Activated CD8-positive, alpha-beta memory T cell treated with anti-CD3 and anti-CD28 coated beads, Interleukin-2, amount 50 U/mL, for 48 hours (primary cell): ENCODE data around the gene UTP15.

Experiments
- DNase-seq: peaks from one replicate; pipeline ENCODE4 v3.0.0-alpha.2; 2020

UTP15 gene

GRCh38 chr5:73565969-73566547, 515 bp downstream of the UTP15 start:
- DNase-seq, result no peak

- no peak for DNase-seq
Observed at GRCh38 chr5:73582285-73583145, 17.0 kb downstream of the UTP15 start.

GRCh38 chr5:73587923-73588322, 22.4 kb downstream of the UTP15 start:
- DNase-seq, result no peak

- DNase-seq, result no peak
Observed at GRCh38 chr5:73591102-73591695, 25.7 kb downstream of the UTP15 start.

GRCh38 chr5:73591698-73592501, 26.4 kb downstream of the UTP15 start:
- DNase-seq, result no peak

GRCh38 chr5:73592551-73592950, 27.0 kb downstream of the UTP15 start:
- no peak for DNase-seq

GRCh38 chr5:73596705-73597328, 31.3 kb downstream of the UTP15 start:
- DNase-seq, result no peak

- DNase-seq, result no peak
Observed at GRCh38 chr5:73599380-73599779, 33.8 kb downstream of the UTP15 start.

- DNase-seq, result no peak
Observed at GRCh38 chr5:73603998-73604397, 38.5 kb downstream of the UTP15 start.

GRCh38 chr5:73605223-73606087, 39.9 kb downstream of the UTP15 start:
- DNase-seq, result no peak

GRCh38 chr5:73606206-73606753, 40.7 kb downstream of the UTP15 start:
- no peak for DNase-seq

- no peak for DNase-seq
Observed at GRCh38 chr5:73607228-73607627, 41.7 kb downstream of the UTP15 start.

GRCh38 chr5:73612799-73613198, 47.3 kb downstream of the UTP15 start:
- no peak for DNase-seq

- no peak for DNase-seq
Observed at GRCh38 chr5:73615085-73615484, 49.5 kb downstream of the UTP15 start.

- no peak for DNase-seq
Observed at GRCh38 chr5:73615947-73616346, 50.4 kb downstream of the UTP15 start.

GRCh38 chr5:73617510-73618279, 52.2 kb downstream of the UTP15 start:
- DNase-seq, result no peak

GRCh38 chr5:73619606-73620333, 54.2 kb downstream of the UTP15 start:
- DNase-seq, result no peak

GRCh38 chr5:73620334-73620687, 54.8 kb downstream of the UTP15 start:
- no peak for DNase-seq

GRCh38 chr5:73623060-73623459, 57.5 kb downstream of the UTP15 start:
- no peak for DNase-seq

GRCh38 chr5:73623901-73624404, 58.4 kb downstream of the UTP15 start:
- DNase-seq, result no peak
